GM19324 (cell line): ENCODE data around the gene PLXNA4.

Experiments used
- ATAC-seq: cut with Tn5 transposase; IDR thresholded peaks from one replicate; pipeline ENCODE4 v1.9.1; 2021; ENCODE audit warnings: mild to moderate bottlenecking, moderate library complexity; ENCODE audit not compliant: unreplicated experiment, low FRiP score

The PLXNA4 gene

GRCh38 chr7:132255898-132256297 is 320.4 kb downstream of the PLXNA4 start:
- ATAC-seq, result no peak

GRCh38 chr7:132255115-132255797 is 321.0 kb downstream of the PLXNA4 start:
- no peak for ATAC-seq

- ATAC-seq, result no peak
Observed at GRCh38 chr7:132254455-132254854, 321.8 kb downstream of the PLXNA4 start.

- no peak for ATAC-seq
Observed at GRCh38 chr7:132252793-132253100, 323.5 kb downstream of the PLXNA4 start.

- ATAC-seq, result no peak
Observed at GRCh38 chr7:132251327-132251659, 325.0 kb downstream of the PLXNA4 start.

- no peak for ATAC-seq
Observed at GRCh38 chr7:132250480-132251326, 325.6 kb downstream of the PLXNA4 start.

GRCh38 chr7:132249256-132249971 is 326.9 kb downstream of the PLXNA4 start:
- ATAC-seq, result no peak

GRCh38 chr7:132248841-132249240 is 327.4 kb downstream of the PLXNA4 start:
- no peak for ATAC-seq

GRCh38 chr7:132247995-132248618 is 328.2 kb downstream of the PLXNA4 start:
- no peak for ATAC-seq

- no peak for ATAC-seq
Observed at GRCh38 chr7:132246591-132246990, 329.7 kb downstream of the PLXNA4 start.

- no peak for ATAC-seq
Observed at GRCh38 chr7:132245539-132245938, 330.7 kb downstream of the PLXNA4 start.

GRCh38 chr7:132244903-132245480 is 331.3 kb downstream of the PLXNA4 start:
- ATAC-seq, result no peak

- no peak for ATAC-seq
Observed at GRCh38 chr7:132243463-132243862, 332.8 kb downstream of the PLXNA4 start.

- ATAC-seq, result no peak
Observed at GRCh38 chr7:132243051-132243450, 333.2 kb downstream of the PLXNA4 start.

GRCh38 chr7:132242192-132242812 is 334.0 kb downstream of the PLXNA4 start:
- no peak for ATAC-seq

- ATAC-seq, result no peak
Observed at GRCh38 chr7:132240821-132241422, 335.3 kb downstream of the PLXNA4 start.

- no peak for ATAC-seq
Observed at GRCh38 chr7:132240262-132240661, 336.0 kb downstream of the PLXNA4 start.

- no peak for ATAC-seq
Observed at GRCh38 chr7:132239422-132239994, 336.8 kb downstream of the PLXNA4 start.

- no peak for ATAC-seq
Observed at GRCh38 chr7:132234711-132235110, 341.6 kb downstream of the PLXNA4 start.

- ATAC-seq, result no peak
Observed at GRCh38 chr7:132232406-132232805, 343.9 kb downstream of the PLXNA4 start.
